Upper lobe of left lung (tissue), 4 donors: ENCODE measurements around the gene RNF214.

Experiments used
- CTCF ChIP-seq, 6 experiments: fragments of 450-650 bp in 4 of 6; fragments of 200-600 bp in 2 of 6; sonication (generic) in 2 of 6; IDR thresholded peaks; one replicate each; pipeline ENCODE4 v1.5.1; 2016 to 2019; ENCODE audit warnings: antibody characterized with exemption in 6 of 6
- EP300 ChIP-seq, 4 donors: sonication (generic); formaldehyde crosslinking; IDR thresholded peaks; one replicate each; pipeline ENCODE4 v1.5.1; 2017; ENCODE audit warnings: antibody characterized with exemption in 4 of 4, control low read depth in 2 of 4
- POLR2A ChIP-seq, 4 donors: fragments of 450-650 bp; IDR thresholded peaks; one replicate each; pipeline ENCODE4 v1.5.1; 2016 to 2017; ENCODE audit warnings: antibody characterized with exemption in 4 of 4, mild to moderate bottlenecking in 2 of 4
- POLR2AphosphoS5 ChIP-seq, 2 donors: sonication (generic); formaldehyde crosslinking; IDR thresholded peaks; one replicate each; pipeline ENCODE4 v1.5.1; 2017; ENCODE audit warnings: antibody characterized with exemption in 2 of 2

GRCh38 chr11:117221775-117222517 lies 10.5 kb upstream of the RNF214 start:
- TF ChIP-seq POLR2A (IDR thresholded peaks at IDR 0.05) (no peak), CTCF (IDR thresholded peaks at IDR 0.05) (no peak), POLR2AphosphoS5 (IDR thresholded peaks at IDR 0.05) (no peak), EP300 (IDR thresholded peaks at IDR 0.05) (no peak)
